Fibroblast of lung (primary cell): ENCODE measurements around the gene BCDIN3D.

ENCODE experiments used
- CTCF ChIP-seq, 2 donors: IDR thresholded peaks in 1 of 2; conservative IDR thresholded peaks in 1 of 2; 1 replicate in 1 of 2; 2 replicates in 1 of 2; pipeline ENCODE4 v1.5.1; 2011 to 2012; ENCODE audit warnings: low read length in 2 of 2, control low read depth in 1 of 2, inconsistent platforms in 1 of 2, low read depth in 1 of 2, mild to moderate bottlenecking in 1 of 2
- EZH2 ChIP-seq: IDR thresholded peaks from 2 replicates; pipeline ENCODE4 v1.5.1; 2012; ENCODE audit warnings: low read length, control low read depth, mild to moderate bottlenecking; ENCODE audit errors: missing control alignments

DNA sequence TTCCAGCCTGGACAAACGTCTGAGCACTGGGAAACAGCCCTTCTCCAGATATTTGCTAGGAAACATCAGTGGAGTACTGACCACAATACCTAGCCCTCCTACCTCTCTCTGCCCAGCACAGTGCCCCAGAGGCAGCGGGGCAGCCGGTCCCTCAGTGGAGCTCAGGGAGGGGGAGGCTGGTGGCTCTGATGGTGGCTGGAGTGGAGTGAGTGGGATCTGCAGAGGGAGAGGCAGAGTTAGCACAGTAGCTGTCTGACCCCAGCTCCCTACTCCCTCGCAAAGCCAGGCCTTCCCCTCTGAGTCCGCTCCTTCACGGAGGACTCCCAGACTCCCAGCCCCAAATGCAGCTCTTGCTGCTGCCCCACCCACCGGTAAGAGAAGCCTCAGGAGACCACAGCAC, 44.7 kb downstream of the BCDIN3D start:
- no peak for TF ChIP-seq CTCF (conservative IDR thresholded peaks at IDR 0.05 in 1 of 2, IDR thresholded peaks at IDR 0.05 in 1 of 2; ENCODE audit: low read depth in 1 of 2, low read length in 2 of 2)
- TF ChIP-seq EZH2 = no peak
